ENCODE data around the gene WIPF2.
A peak's percentile ranks its signal among the peaks of the same experiment; 100 is the strongest.

WIPF2 gene

DNA sequence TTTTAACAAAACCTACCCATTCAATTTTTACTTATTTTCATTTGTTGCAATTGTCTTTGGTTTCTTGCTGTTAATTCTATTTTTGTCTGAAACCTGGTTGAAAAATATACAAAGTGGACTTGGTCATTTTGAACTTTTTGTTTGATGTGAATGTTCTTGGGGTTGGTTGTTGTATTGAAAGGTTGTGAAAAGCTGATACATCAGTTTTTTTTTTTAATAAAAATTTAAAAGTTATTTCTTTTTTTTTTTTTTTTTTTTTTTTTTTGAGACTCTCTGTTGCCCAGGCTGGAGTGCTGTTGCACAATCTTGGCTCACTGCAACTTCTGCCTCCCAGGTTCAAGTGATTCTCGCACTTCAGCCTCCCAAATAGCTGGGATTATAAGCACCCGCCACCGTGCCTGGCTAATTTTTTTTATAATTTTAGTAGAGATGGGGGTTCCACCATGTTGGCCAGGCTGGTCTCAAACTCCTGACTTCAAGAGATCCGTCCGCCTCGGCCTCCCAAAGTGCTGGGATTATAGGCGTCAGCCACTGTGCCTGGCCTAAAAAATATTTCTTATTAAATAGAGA, 28.9 kb downstream of the WIPF2 start:
- no peak for DNase-seq (ENCODE audit: low spot score)

DNA sequence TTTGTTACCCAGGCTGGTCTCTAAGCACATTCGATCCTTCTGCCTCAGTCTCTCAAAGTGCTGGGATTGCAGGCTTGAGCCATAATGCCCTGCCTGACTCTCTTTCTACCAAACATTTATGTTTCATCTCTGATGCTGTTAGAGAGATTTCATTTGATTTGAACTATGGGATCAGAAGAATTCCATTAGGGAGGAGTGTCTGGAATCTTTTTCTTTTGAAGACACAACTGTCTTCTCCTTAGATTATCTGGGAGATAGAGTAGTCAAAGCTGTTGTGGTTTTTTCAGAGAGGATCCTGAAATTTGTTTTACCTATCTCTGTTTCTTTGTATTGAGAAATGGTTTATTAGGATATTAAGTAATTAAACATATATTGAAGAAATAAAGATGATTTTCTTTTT, 29.4 kb downstream of the WIPF2 start:
- DNase-seq (ENCODE audit: low spot score): peak; percentile 32

DNA sequence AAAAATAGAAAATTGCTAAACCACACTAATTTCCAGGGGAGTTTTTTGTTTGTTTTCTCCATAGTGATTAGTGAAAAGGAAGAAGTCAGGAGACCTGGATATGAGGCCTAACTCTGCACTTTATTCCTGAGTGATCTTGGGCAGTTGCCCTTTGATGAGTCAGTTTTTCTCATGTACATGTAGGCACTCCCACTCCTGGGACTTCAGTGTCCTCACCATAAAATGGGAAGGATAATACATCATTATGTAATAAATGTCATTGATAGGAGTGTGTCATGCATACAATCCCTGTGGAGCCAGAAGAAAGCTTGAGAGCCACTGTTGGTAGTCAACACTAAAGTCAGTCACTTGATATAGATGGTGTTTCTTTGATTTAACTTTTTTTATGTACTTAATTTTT, 32.5 kb downstream of the WIPF2 start:
- DNase-seq (ENCODE audit: low spot score): no peak

- no peak for DNase-seq (ENCODE audit: low spot score)
Measured at GRCh38 chr17:40253565-40253964, 34.5 kb downstream of the WIPF2 start.

GRCh38 chr17:40259505-40259904, 40.4 kb downstream of the WIPF2 start:
- DNase-seq (ENCODE audit: low spot score): no peak

DNA sequence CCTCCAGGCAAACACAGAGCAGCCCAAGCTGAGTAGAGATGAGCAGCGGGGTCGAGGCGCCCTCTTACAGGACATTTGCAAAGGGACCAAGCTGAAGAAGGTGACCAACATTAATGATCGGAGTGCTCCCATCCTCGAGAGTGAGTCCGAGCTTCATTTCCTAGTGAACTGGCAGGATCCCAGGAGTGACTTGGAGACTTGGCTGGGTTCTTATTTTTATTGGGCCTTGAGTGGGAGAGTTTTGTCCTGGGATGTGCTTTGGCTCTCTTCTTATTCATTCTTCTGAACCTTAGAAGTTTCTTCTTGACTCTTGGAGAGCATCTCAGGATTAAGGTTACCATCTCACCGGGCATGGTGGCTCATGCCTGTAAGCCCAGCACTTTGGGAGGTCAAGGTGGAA, 41.4 kb downstream of the WIPF2 start:
- no peak for DNase-seq (ENCODE audit: low spot score)

DNA sequence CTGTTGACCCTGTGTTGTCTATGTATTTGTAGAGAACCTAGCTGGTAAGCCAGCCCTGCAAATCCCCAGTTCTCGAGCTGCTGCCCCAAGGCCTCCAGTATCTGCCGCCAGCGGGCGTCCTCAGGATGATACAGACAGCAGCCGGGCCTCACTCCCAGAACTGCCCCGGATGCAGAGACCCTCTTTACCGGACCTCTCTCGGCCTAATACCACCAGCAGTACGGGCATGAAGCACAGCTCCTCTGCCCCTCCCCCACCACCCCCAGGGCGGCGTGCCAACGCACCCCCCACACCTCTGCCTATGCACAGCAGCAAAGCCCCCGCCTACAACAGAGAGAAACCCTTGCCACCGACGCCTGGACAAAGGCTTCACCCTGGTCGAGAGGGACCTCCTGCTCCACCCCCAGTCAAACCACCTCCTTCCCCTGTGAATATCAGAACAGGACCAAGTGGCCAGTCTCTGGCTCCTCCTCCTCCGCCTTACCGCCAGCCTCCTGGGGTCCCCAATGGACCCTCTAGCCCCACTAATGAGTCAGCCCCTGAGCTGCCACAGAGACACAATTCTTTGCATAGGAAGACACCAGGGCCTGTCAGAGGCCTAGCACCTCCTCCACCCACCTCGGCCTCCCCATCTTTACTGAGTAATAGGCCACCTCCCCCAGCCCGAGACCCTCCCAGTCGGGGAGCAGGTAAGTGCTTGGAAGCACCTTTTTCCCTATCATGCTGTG, 45.5 kb downstream of the WIPF2 start:
- DNase-seq (ENCODE audit: low spot score): no peak

- DNase-seq (ENCODE audit: low spot score): no peak
Measured at GRCh38 chr17:40265337-40265736, 46.2 kb downstream of the WIPF2 start.

- no peak for DNase-seq (ENCODE audit: low spot score)
Measured at GRCh38 chr17:40266882-40267281, 47.8 kb downstream of the WIPF2 start.

DNA sequence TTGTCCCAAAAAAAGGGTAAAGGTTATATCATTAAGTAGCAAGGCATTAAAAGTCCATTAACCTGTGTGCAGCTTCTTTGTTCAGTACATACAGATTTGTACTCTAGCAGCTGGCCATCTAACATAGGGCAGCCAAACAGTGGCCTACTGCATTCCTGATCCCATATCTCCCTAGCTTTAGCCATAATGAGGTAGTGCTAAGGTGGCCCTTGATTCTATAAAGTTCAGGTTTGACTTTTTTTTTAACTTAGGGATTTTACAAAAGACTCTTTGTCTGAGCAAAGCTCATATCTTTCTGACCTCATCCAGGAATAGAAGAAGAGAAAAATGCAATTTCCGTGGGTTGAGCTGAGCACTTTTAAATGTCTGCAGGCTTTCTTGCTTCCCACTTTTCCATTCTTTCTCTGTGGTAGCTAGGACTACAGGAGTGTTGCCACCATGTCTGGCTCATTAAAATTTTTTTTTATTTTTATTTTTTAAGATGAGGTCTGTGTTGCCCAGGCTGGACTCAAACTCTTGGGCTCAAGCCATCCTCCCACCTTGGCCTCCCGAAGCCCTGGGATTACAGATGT, 49.1 kb downstream of the WIPF2 start:
- DNase-seq (ENCODE audit: low spot score): no peak

GRCh38 chr17:40278414-40278813, 59.3 kb downstream of the WIPF2 start:
- DNase-seq (ENCODE audit: low spot score): no peak

GRCh38 chr17:40279402-40279801, 60.3 kb downstream of the WIPF2 start:
- DNase-seq (ENCODE audit: low spot score): no peak

DNA sequence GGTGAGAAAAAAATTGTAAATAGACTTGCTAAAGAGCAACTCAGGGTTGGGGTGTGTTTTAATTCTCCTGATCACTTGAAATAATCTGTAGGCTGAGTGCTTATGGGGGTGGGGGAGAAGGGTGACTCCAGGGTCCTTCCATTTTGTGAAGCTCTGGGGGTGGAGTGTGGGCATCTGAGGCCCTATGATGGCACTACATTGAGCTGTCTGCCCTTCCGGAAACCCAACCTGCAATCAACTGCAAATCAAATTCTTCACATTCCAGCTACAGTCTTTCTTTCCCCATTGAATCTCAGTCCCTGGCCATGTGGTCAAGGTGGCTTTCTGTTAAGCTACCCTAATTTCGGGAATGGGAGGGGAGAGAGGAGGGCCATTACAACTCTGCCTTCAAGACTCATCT, 62.6 kb downstream of the WIPF2 start:
- no peak for DNase-seq (ENCODE audit: low spot score)

DNA sequence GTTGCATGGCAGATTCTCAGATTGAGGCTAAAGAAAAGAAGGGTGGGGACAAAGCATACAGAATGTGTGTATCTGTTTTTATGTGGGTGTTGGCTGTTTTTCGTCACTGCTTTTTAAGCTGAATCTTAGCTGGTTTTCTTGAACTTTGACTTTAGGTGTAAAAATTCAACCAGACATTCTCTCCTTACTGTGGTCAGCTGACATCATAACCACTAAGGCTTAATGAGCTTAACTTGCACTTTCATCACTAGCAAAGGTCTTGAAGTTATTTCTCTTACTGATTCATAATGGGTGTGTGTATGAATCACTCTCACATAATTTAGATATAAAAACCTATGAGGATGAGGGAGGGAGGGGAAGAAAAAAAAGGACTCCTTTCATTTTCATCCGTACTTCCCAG, 64.6 kb downstream of the WIPF2 start:
- no peak for DNase-seq (ENCODE audit: low spot score)

GRCh38 chr17:40284085-40284713, 65.1 kb downstream of the WIPF2 start:
- DNase-seq (ENCODE audit: low spot score): no peak

GRCh38 chr17:40286473-40286872, 67.4 kb downstream of the WIPF2 start:
- no peak for DNase-seq (ENCODE audit: low spot score)

- no peak for DNase-seq (ENCODE audit: low spot score)
Measured at GRCh38 chr17:40287159-40287493, 68.0 kb downstream of the WIPF2 start.

DNA sequence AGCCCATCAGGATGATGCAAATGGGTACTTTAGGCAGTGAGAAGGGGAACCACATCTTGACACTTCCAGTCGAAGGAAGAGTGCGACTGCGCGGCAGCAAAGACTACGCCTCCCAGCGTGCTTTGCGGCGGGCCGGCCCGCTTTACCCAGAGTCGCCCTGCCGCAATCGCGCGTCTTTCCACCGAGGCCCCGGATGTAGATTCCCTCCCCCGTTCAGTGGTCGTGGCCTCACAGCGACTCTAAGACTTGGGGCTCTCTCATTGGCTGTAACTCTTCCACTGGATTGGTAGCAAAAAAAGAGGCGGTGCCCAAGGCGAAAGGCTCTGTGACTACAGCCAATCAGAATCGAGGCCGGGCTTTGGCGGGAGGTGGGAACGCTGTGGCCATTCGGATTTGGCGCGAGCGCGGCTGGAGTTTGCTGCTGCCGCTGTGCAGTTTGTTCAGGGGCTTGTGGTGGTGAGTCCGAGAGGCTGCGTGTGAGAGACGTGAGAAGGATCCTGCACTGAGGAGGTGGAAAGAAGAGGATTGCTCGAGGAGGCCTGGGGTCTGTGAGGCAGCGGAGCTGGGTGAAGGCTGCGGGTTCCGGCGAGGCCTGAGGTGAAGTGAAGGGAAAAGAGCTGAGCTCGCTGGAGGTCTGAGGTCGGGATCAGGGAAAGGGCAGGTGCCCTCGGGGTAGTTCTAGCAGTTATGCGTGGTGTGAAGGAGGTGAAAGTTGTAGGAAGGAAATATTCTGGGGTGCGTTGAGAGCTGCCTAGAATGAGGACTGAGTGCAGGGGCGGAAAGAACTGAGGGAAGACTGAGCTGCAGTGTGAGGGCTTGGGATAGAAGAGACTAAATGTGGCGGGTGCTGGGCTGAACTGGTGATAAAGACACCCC, 68.6 kb downstream of the WIPF2 start, which contains the start of gene CDC6:
Gene CDC6, plus strand, starts transcription at position 386 of the 876 bp plus-strand sequence. CDS start 1,542 bp downstream, outside the sequence.
- DNase-seq (ENCODE audit: low spot score): peak; percentile 100

DNA sequence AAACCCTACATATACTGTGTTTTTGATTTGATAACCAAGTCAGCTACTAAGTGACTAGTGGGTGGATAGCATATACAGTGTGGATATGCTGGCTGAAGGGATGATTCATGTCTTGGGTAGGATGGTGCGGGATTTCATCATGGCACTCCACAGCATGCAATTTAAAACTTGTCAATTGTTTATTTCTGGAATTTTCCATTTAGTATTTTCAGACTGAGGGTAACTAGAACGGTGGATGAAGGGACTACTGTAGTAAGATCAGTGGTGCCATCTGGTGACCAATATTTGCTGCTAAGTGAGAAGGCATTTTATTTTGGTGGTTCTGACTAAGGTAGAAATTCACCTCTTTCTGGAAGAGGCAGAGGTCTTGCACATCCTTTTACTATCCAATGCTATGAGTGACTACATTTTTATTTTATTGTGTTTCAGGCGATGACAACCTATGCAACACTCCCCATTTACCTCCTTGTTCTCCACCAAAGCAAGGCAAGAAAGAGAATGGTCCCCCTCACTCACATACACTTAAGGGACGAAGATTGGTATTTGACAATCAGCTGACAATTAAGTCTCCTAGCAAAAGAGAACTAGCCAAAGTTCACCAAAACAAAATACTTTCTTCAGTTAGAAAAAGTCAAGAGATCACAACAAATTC, 71.7 kb downstream of the WIPF2 start:
- peak; percentile 58 for DNase-seq (ENCODE audit: low spot score)

DNA sequence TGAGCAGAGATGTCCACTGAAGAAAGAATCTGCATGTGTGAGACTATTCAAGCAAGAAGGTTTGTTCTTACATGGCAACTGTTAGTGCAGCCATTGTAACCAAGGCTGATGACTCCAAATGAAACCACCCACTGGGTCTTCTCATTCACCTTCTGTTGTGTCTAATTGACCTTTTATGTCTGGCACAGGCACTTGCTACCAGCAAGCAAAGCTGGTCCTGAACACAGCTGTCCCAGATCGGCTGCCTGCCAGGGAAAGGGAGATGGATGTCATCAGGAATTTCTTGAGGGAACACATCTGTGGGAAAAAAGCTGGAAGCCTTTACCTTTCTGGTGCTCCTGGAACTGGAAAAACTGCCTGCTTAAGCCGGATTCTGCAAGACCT, 72.2 kb downstream of the WIPF2 start:
- DNase-seq (ENCODE audit: low spot score): no peak

- no peak for DNase-seq (ENCODE audit: low spot score)
Measured at GRCh38 chr17:40293363-40293762, 74.3 kb downstream of the WIPF2 start.

All from SK-N-DZ (cell line).